K562 (cell line): ENCODE results near the gene EXOSC9. TPM values are rescaled to one million over a fixed set of nuclear protein-coding genes. Genes with fewer than 3 reads are reported as not detected.

Experiments used
- ATAC-seq: fragments of 200-7000 bp; cut with Tn5 transposase; 3 replicates; pipeline ENCODE4 v1.9.1; 2020; ENCODE audit warnings: moderate library complexity
- BruUV-seq: library from RNA; stranded (reverse); fragments of 400-500 nt; replicated peaks from 2 replicates; lab custom pipeline; 2021; lab: Mats Ljungman, UMichigan
- CTCF ChIA-PET: fragments of 300-600 bp; formaldehyde crosslinking; extraction: SDS; loops from one replicate; lab custom pipeline; 2021; ENCODE audit warnings: low intra/inter-chr PET ratio; lab: Yijun Ruan, JAX
- POLR2A ChIA-PET: fragments of 300-600, 350-650 bp; sonication (Branson Sonifier 250); formaldehyde crosslinking; extraction: SDS; loops from one replicate; lab custom pipeline; 2021; ENCODE audit warnings: antibody characterized with exemption, inconsistent platforms; lab: Yijun Ruan, JAX
- DNase-seq, 4 experiments: peaks; one replicate each; pipeline versions ENCODE4 v3.0.0 to v3.0.0-alpha.2; 2011 to 2018; ENCODE audit warnings: low spot score in 3 of 4, mixed read lengths in 3 of 4; ENCODE audit errors: extremely low read depth in 1 of 4
- FAIRE-seq: peaks from 2 replicates; lab custom pipeline; 2011; peaks lifted over from hg19 to GRCh38; lab: Jason Lieb, UNC
- H2AFZ ChIP-seq: 2 replicates; pipeline ENCODE4 v1.6.0; 2011; ENCODE audit warnings: low read depth, low read length, control low read depth, inconsistent platforms
- H3K27ac ChIP-seq: fragments of 200-600 bp; 3 replicates; pipeline ENCODE4 v1.8.0; 2011; ENCODE audit warnings: low read depth, mild to moderate bottlenecking, control low read depth, inconsistent platforms, low read length, moderate library complexity, mixed read lengths; ENCODE audit errors: extremely low read depth
- H3K27me3 ChIP-seq, 2 experiments: fragments of 300-600 bp in 1 of 2; 2 replicates in 1 of 2; 3 replicates in 1 of 2; pipeline versions ENCODE4 v1.6.0 to v1.8.0; 2011; ENCODE audit warnings: inconsistent platforms in 2 of 2, low read length in 2 of 2, mild to moderate bottlenecking in 1 of 2, mixed read lengths in 1 of 2, moderate library complexity in 1 of 2; ENCODE audit not compliant: control insufficient read depth in 2 of 2, insufficient read depth in 2 of 2
- H3K36me3 ChIP-seq: fragments of 300-600 bp; 3 replicates; pipeline ENCODE4 v1.8.0; 2011; ENCODE audit warnings: mild to moderate bottlenecking, low read length, inconsistent platforms; ENCODE audit not compliant: control insufficient read depth, insufficient read depth
- H3K4me1 ChIP-seq, 2 experiments: fragments of 200-600 bp in 1 of 2; replicated peaks in 1 of 2; 2 replicates in 1 of 2; 3 replicates in 1 of 2; pipeline versions ENCODE4 v1.5.1 to v1.8.0; 2011; ENCODE audit warnings: inconsistent platforms in 2 of 2, low read length in 2 of 2, mild to moderate bottlenecking in 1 of 2, mixed read lengths in 1 of 2, moderate library complexity in 1 of 2; ENCODE audit not compliant: control insufficient read depth in 2 of 2, insufficient read depth in 2 of 2
- H3K4me2 ChIP-seq: 2 replicates; pipeline ENCODE4 v1.6.1; 2011; ENCODE audit warnings: low read length, control low read depth, inconsistent platforms, mixed read lengths; ENCODE audit not compliant: insufficient read depth
- H3K4me3 ChIP-seq: fragments of 200-600 bp; sonication (generic), shearing (Covaris generic); 2 replicates; pipeline ENCODE4 v1.5.1; 2016; ENCODE audit warnings: control low read depth, inconsistent platforms
- H3K79me2 ChIP-seq: fragments of 200-600 bp; 3 replicates; pipeline ENCODE4 v1.8.0; 2011; ENCODE audit warnings: low read length, inconsistent platforms; ENCODE audit not compliant: control insufficient read depth, insufficient read depth
- H3K9ac ChIP-seq, 2 experiments: 2 replicates each; pipeline versions ENCODE4 v1.6.0 to v1.6.1; 2011; ENCODE audit warnings: low read depth in 2 of 2, low read length in 2 of 2, control low read depth in 1 of 2, inconsistent platforms in 1 of 2, mild to moderate bottlenecking in 1 of 2, mixed read lengths in 1 of 2; ENCODE audit not compliant: insufficient read depth in 1 of 2
- H3K9me1 ChIP-seq: one replicate; pipeline ENCODE4 v1.6.0; 2011; ENCODE audit warnings: inconsistent platforms, mild to moderate bottlenecking, low read length, moderate library complexity; ENCODE audit not compliant: control insufficient read depth, insufficient read depth
- H3K9me3 ChIP-seq: replicated peaks from 2 replicates; pipeline ENCODE4 v1.5.1; 2011; ENCODE audit warnings: low read depth, low read length, inconsistent platforms; ENCODE audit not compliant: control insufficient read depth, insufficient read depth
- H4K20me1 ChIP-seq: replicated peaks from 2 replicates; pipeline ENCODE4 v1.6.1; 2011; ENCODE audit warnings: low read length, inconsistent platforms, mixed read lengths; ENCODE audit not compliant: control insufficient read depth, insufficient read depth
- CAMTA2 ChIP-seq: fragments of 250-450 bp; sonication (Bioruptor Pico); conservative IDR thresholded peaks from 2 replicates; pipeline ENCODE4 v1.5.1; 2022
- CREBBP ChIP-seq: IDR thresholded peaks from one replicate; pipeline ENCODE4 v1.6.1; 2012; ENCODE audit warnings: low read depth, mild to moderate bottlenecking, control low read depth, inconsistent platforms, low read length
- HEY1 ChIP-seq: fragments of 250-450 bp; sonication (Bioruptor Pico); IDR thresholded peaks from 2 replicates; pipeline ENCODE4 v1.5.0; 2020; ENCODE audit warnings: mild to moderate bottlenecking, moderate library complexity, borderline replicate concordance
- LARP7 ChIP-seq: fragments of 450-650 bp; IDR thresholded peaks from 2 replicates; pipeline ENCODE4 v1.6.1; 2016
- RBM22 ChIP-seq: fragments of 200-400 bp; formaldehyde crosslinking; IDR thresholded peaks from 2 replicates; pipeline ENCODE4 v1.6.1; 2018; ENCODE audit warnings: low read length, low read depth; ENCODE audit not compliant: poor library complexity, severe bottlenecking
- SETDB1 ChIP-seq: IDR thresholded peaks from one replicate; pipeline ENCODE4 v1.6.1; 2012; ENCODE audit warnings: low read length, control low read depth, inconsistent platforms
- ZKSCAN3 ChIP-seq: fragments of 250-450 bp; sonication (Bioruptor Pico); IDR thresholded peaks from 2 replicates; pipeline ENCODE4 v1.4.0; 2020
- ZNF12 ChIP-seq: sonication (generic); formaldehyde crosslinking; IDR thresholded peaks from 2 replicates; pipeline ENCODE4 v1.4.0; 2020; ENCODE audit warnings: mild to moderate bottlenecking, missing genetic modification reagents
- ZNF165 ChIP-seq: fragments of 250-450 bp; sonication (Bioruptor Pico); IDR thresholded peaks from 2 replicates; pipeline ENCODE4 v1.4.0; 2020; ENCODE audit warnings: borderline replicate concordance
- ZNF75A ChIP-seq: fragments of 450-650 bp; formaldehyde crosslinking; IDR thresholded peaks from 2 replicates; pipeline ENCODE4 v1.4.0; 2020; ENCODE audit warnings: mild to moderate bottlenecking
- WGBS: fragments of 100-300 bp; shearing (Covaris generic); methylation state at CpG from one replicate; pipeline ENCODE4 v1.1.6; 2016; ENCODE audit warnings: low coverage, mixed read lengths; ENCODE audit not compliant: insufficient coverage; ENCODE audit errors: missing lambda C conversion rate; 5-methylcytosine and 5-hydroxymethylcytosine counted together
- in situ Hi-C: fragments of 300-500 bp; cut with MboI; formaldehyde crosslinking; loops from 4 replicates; pipeline ENCODE4 v1.15.0; 2018; ENCODE audit warnings: inconsistent platforms, mixed read lengths
- intact Hi-C: fragments of 100-400 bp; cut with micrococcal nuclease; formaldehyde crosslinking; loops from 2 replicates; pipeline ENCODE4 v1.14.2; 2022
- polyA plus RNA-seq, 8 experiments: library from polyadenylated mRNA; depleted of rRNA in 4 of 8; stranded (reverse) in 5 of 8; unstranded in 3 of 8; fragments of >200 nt; fragmentation: Nextera tagmentation in 2 of 8; fragmentation: Illumina TruSeq in 1 of 8; extraction: Ambion mirVana in 2 of 8; extraction: Trizol in 1 of 8; gene quantifications; 2 replicates each; pipeline versions ENCODE4 v1.2.1 to v1.2.3, GENCODE V29; 2011 to 2014; ENCODE audit warnings: inconsistent platforms in 1 of 8, missing spikeins in 1 of 8
- total RNA-seq, 7 experiments: library from RNA; depleted of rRNA in 6 of 7; stranded (reverse); fragments of >200 nt in 6 of 7; fragmentation: Illumina TruSeq in 2 of 7; extraction: Trizol in 2 of 7; gene quantifications; 2 replicates each; pipeline versions ENCODE4 v1.2.1 to v1.2.3, GENCODE V29; 2011 to 2021; ENCODE audit warnings: low replicate concordance in 1 of 7
- TF ChIP-seq, protein P1 (sequence below): sonication (generic); formaldehyde crosslinking; IDR thresholded peaks from 2 replicates; pipeline ENCODE4 v1.8.0; 2022; ENCODE audit warnings: mild to moderate bottlenecking, low read depth, missing genetic modification reagents
- TF ChIP-seq, protein P2 (sequence below), 2 experiments: IDR thresholded peaks; 2 replicates each; pipeline ENCODE4 v1.6.1; 2011; ENCODE audit warnings: borderline replicate concordance in 1 of 2, control low read depth in 1 of 2, low read depth in 1 of 2, low read length in 1 of 2, mild to moderate bottlenecking in 1 of 2, mixed read lengths in 1 of 2, moderate library complexity in 1 of 2; ENCODE audit not compliant: insufficient read depth in 1 of 2, insufficient read length in 1 of 2, poor library complexity in 1 of 2, severe bottlenecking in 1 of 2; ENCODE audit errors: extremely low read depth in 1 of 2
- TF ChIP-seq, protein P3 (sequence below): fragments of 450-650 bp; IDR thresholded peaks from 2 replicates; pipeline ENCODE4 v1.6.1; 2016; ENCODE audit warnings: mild to moderate bottlenecking

The EXOSC9 gene
- total and polyA plus RNA-seq, 9 of the 15 experiments (the other 6 are each of a cell fraction or from before 2014, with no cell fraction given), result 64.7 to 166 (median 115) TPM

DNA sequence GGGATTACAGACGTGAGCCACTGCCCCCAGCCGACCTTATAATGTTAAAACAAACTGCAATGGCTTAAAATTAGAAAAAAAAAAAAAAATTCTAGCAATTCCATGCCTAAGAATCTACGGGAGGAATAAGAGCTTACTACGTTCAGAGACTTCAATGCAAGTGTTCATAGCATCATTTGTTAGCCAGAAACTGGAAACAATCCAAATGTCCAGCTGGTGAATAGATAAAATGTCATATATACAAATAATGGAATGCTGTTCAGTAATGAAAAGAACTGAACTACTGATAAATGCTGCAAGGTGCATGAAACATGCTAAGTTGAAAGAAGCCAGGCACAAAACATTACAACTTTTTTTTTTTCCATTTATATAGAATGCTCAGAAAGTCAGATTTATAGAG lies 5.3 kb downstream of the EXOSC9 start:
- TF ChIP-seq CREBBP (no peak), RBM22 (no peak), ZKSCAN3 (CRISPR knock-in tag) (no peak)
- TF ChIP-seq, protein P1, sequence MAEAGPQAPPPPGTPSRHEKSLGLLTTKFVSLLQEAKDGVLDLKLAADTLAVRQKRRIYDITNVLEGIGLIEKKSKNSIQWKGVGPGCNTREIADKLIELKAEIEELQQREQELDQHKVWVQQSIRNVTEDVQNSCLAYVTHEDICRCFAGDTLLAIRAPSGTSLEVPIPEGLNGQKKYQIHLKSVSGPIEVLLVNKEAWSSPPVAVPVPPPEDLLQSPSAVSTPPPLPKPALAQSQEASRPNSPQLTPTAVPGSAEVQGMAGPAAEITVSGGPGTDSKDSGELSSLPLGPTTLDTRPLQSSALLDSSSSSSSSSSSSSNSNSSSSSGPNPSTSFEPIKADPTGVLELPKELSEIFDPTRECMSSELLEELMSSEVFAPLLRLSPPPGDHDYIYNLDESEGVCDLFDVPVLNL (CRISPR knock-in tag), result no peak
- 0 out of 5 replicates have a peak, but pooled peaks cover 3 to 4% of the 10 kb centered on the region in 2 experiments for H3K4me1 ChIP-seq
- ChIA-PET CTCF (no interaction called here), POLR2A (interaction anchor here (0.7 to 1.2 kb wide), 2 partner anchors 13 to 539 kb away, joined by 3 to 5 read pairs; no protein-coding TSS in a partner anchor)
- H3K27me3 ChIP-seq, result no peaks in the 10 kb centered on the region
- H3K4me2 ChIP-seq, result no peak overlapping the region
- intact Hi-C loops (no loop called here), in situ Hi-C loops (no loop called here)
- no TSS peak for BruUV-seq
- no peak overlapping the region for H3K27ac ChIP-seq
- H3K9me1 ChIP-seq, result no peaks in the 10 kb centered on the region
- FAIRE-seq (no peak), DNase-seq (no peak), ATAC-seq (no peak)
- peaks cover 87% of the 10 kb centered on the region for H3K36me3 ChIP-seq
- H3K4me3 ChIP-seq, result no peak overlapping the region
- no peaks in the 10 kb centered on the region for H3K9me3 ChIP-seq
- H3K79me2 ChIP-seq, result peaks cover 30% of the 10 kb centered on the region
- H2AFZ ChIP-seq, result no peak overlapping the region
- 93% methylated on average over 4 of the region's 4 CpGs for WGBS
- H3K9ac ChIP-seq, result no peak overlapping the region
- no peaks in the 10 kb centered on the region for H4K20me1 ChIP-seq

DNA sequence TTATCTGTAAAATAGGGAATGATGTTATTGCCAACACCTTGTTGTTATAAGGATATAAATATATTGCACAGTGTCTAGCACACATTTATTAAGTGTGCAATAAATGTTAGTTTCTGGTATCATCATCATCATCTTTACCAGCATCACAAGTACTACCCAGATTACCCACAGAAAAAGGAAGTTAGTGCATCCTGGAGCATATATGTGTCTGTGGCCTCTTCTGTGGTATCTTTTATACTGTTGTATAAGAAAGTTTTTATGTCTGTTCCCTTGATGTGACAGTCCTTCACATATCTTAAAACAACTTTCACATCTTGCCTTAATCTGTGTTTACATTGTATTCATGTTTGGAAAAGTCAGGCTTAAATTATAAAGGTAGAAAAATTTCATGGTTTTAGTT lies 10.0 kb downstream of the EXOSC9 start:
- FAIRE-seq (peak; percentile 44), DNase-seq (no peak), ATAC-seq (no peak)
- ChIA-PET CTCF (no interaction called here), POLR2A (interaction anchor here (1.1 to 1.6 kb wide), 5 partner anchors 8 to 11 kb away, joined by 3 to 8 read pairs (median 5); partner anchors contain the start of gene EXOSC9)
- Histone ChIP-seq H3K4me2 (no peak overlapping the region), H3K27me3 (no peaks in the 10 kb centered on the region), H3K27ac (no peak overlapping the region), H3K4me1 (no peaks in the 10 kb centered on the region), H3K9ac (no peak overlapping the region), H3K9me3 (no peaks in the 10 kb centered on the region), H3K9me1 (no peaks in the 10 kb centered on the region), H3K4me3 (no peak overlapping the region), H3K79me2 (no peaks in the 10 kb centered on the region), H2AFZ (no peak overlapping the region), H3K36me3 (peaks cover 90% of the 10 kb centered on the region), H4K20me1 (no peaks in the 10 kb centered on the region)
- BruUV-seq, result no TSS peak
- in situ Hi-C loops (no loop called here), intact Hi-C loops (no loop called here)
- TF ChIP-seq, protein P2, sequence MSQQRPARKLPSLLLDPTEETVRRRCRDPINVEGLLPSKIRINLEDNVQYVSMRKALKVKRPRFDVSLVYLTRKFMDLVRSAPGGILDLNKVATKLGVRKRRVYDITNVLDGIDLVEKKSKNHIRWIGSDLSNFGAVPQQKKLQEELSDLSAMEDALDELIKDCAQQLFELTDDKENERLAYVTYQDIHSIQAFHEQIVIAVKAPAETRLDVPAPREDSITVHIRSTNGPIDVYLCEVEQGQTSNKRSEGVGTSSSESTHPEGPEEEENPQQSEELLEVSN (IDR thresholded peaks at IDR 0.05; ENCODE audit: borderline replicate concordance in 1 of 2, extremely low read depth in 1 of 2, insufficient read depth in 1 of 2, insufficient read length in 1 of 2, low read depth in 1 of 2, low read length in 1 of 2, poor library complexity in 1 of 2, severe bottlenecking in 1 of 2), result no peak
- TF ChIP-seq HEY1 (no peak), ZNF12 (CRISPR knock-in tag) (no peak), ZNF165 (no peak), SETDB1 (no peak), LARP7 (no peak), CAMTA2 (CRISPR knock-in tag) (no peak), ZNF75A (CRISPR knock-in tag) (no peak)
- TF ChIP-seq, protein P3, sequence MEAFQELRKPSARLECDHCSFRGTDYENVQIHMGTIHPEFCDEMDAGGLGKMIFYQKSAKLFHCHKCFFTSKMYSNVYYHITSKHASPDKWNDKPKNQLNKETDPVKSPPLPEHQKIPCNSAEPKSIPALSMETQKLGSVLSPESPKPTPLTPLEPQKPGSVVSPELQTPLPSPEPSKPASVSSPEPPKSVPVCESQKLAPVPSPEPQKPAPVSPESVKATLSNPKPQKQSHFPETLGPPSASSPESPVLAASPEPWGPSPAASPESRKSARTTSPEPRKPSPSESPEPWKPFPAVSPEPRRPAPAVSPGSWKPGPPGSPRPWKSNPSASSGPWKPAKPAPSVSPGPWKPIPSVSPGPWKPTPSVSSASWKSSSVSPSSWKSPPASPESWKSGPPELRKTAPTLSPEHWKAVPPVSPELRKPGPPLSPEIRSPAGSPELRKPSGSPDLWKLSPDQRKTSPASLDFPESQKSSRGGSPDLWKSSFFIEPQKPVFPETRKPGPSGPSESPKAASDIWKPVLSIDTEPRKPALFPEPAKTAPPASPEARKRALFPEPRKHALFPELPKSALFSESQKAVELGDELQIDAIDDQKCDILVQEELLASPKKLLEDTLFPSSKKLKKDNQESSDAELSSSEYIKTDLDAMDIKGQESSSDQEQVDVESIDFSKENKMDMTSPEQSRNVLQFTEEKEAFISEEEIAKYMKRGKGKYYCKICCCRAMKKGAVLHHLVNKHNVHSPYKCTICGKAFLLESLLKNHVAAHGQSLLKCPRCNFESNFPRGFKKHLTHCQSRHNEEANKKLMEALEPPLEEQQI, result no peak
